ENCODE measurements around the gene CA7. TPM values are rescaled to one million over a fixed set of nuclear protein-coding genes. Genes with fewer than 3 reads are reported as not detected.

The CA7 gene
- not detected for total RNA-seq

GRCh38 chr16:66844342-66845079, at the start of gene CA7:
Gene CA7, plus strand, starts transcription at chr16:66844414. Its CDS starts 74 bp downstream, at chr16:66844488.

GRCh38 chr16:66801320-66802105, 42.7 kb upstream of the CA7 start, which contains the start of gene TERB1:
Gene TERB1, minus strand, starts transcription at chr16:66801584. Its CDS starts 4,786 bp downstream, at chr16:66796798.

GRCh38 chr16:66830422-66831404, 13.5 kb upstream of the CA7 start, which contains the start of gene NAE1:
Gene NAE1, minus strand, starts transcription at chr16:66830976. Its CDS starts 77 bp downstream, at chr16:66830899.

DNA sequence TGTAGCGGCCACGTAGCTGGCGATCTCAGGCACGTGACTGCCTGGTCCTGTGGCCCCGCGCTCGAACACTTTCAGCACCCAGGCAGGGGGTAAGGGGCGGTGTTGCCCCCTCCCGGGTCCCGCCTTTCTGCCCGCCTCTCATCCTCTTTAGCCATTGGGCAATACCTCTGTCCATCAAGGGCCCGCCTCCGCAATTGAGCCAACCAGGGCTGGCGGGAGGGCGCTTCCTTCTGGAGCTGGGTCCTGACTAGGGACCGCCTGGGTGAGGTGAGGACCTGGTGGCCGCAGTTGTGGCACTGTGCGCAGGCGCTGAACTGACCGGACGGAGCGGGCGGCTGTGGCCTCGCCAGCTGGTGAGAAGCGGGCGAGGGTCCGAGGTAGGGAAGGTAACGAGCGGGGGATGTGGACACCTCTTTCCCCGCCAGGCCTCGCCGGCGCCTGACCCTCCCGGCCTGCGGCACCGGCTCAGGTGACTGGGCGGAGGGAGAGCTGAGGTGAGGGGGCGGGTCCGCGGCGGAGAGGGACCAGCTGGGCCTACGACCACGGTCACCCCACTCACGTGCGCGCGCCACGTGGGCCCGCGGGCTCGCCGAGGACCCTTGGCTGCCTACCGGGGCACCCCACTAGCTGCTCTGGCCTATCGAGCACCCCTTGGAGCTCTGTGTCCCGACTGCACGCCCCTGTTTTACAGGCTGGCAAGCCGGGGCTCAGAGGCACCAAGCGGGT, 36.2 kb downstream of the CA7 start, which contains the start of gene PDP2:
TSS of gene PDP2 (plus strand) at position 228 of the 726 bp plus-strand sequence. CDS start 3,770 bp downstream, outside the sequence.

Other genes starting within 250 kb of the CA7 start
- gene CMTM3, start 239.7 kb upstream of the CA7 start, total RNA-seq: 8.5 TPM
- 88.8 TPM for gene CMTM4, start 147.7 kb upstream of the CA7 start, total RNA-seq
- gene DYNC1LI2, start 92.8 kb upstream of the CA7 start, total RNA-seq: 223 TPM
- 0.23 TPM for gene TERB1, start 42.8 kb upstream of the CA7 start, total RNA-seq
- gene NAE1, start 13.4 kb upstream of the CA7 start, total RNA-seq: 104 TPM
- 12.2 TPM for gene PDP2, start 36.1 kb downstream of the CA7 start, total RNA-seq
- gene CDH16, start 74.5 kb downstream of the CA7 start, total RNA-seq: not detected
- gene RRAD, start 81.1 kb downstream of the CA7 start, total RNA-seq: 1.8 TPM
- 81.2 TPM for gene CIAO2B, start 90.0 kb downstream of the CA7 start, total RNA-seq
- gene CES2, start 91.1 kb downstream of the CA7 start, total RNA-seq: 33.0 TPM
- gene CES3, start 116.9 kb downstream of the CA7 start, total RNA-seq: under 0.01 TPM
- gene CES4A, start 144.2 kb downstream of the CA7 start, total RNA-seq: 9.2 TPM
- gene CBFB, start 184.7 kb downstream of the CA7 start, total RNA-seq: 38.1 TPM

Measured in diencephalon (tissue), 1 donor.